Nephron progenitor cell (in vitro differentiated cells): ENCODE results near the gene CDH11.

Source experiments
- DNase-seq: peaks from one replicate; pipeline ENCODE4 v3.0.0; 2021
- H3K27ac Mint-ChIP-seq: 2 replicates; pipeline ENCODE4 v1.8.0; 2021; ENCODE audit warnings: mild to moderate bottlenecking, moderate library complexity, mixed read lengths
- H3K27me3 Mint-ChIP-seq: 2 replicates; pipeline ENCODE4 v1.8.0; 2021; ENCODE audit warnings: mild to moderate bottlenecking, low read depth, mixed read lengths; ENCODE audit not compliant: poor library complexity
- H3K36me3 Mint-ChIP-seq: 2 replicates; pipeline ENCODE4 v1.8.0; 2021; ENCODE audit warnings: low read depth, mixed read lengths
- H3K4me1 Mint-ChIP-seq: 2 replicates; pipeline ENCODE4 v1.8.0; 2021; ENCODE audit warnings: mixed read lengths
- H3K4me3 Mint-ChIP-seq: 2 replicates; pipeline ENCODE4 v1.8.0; 2021; ENCODE audit warnings: mild to moderate bottlenecking, moderate library complexity, mixed read lengths
- H3K9me3 Mint-ChIP-seq: 2 replicates; pipeline ENCODE4 v1.8.0; 2021; ENCODE audit warnings: mild to moderate bottlenecking, moderate library complexity, mixed read lengths
- TF ChIP-seq, protein P1 (sequence below): fragments of 200-600 bp; sonication (generic); IDR thresholded peaks from 2 replicates; pipeline ENCODE4 v1.5.0; 2021; ENCODE audit warnings: antibody characterized with exemption

The CDH11 gene

DNA sequence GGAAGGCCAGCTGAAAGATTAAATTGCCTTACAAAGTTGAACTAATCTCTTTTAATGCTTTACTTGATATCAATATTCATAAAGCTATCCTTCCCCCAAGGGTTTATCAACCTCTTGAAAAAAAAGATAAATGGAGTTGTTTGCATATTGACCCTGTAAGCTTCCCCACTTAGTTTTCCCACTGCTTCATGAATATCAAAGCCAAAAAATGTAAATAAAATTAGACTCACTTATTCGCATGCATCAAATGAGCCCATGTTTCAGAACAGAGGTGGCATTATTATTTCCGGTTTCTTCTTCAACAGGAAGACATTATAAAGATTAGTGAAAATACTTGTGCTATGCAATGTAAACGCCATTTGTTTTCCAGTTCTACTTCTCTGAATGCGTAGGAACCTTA lies 150.7 kb downstream of the CDH11 start:
- H3K4me3 Mint-ChIP-seq, result no peak overlapping the region
- no peaks in the 10 kb centered on the region for H3K27me3 Mint-ChIP-seq
- TF ChIP-seq, protein P1, sequence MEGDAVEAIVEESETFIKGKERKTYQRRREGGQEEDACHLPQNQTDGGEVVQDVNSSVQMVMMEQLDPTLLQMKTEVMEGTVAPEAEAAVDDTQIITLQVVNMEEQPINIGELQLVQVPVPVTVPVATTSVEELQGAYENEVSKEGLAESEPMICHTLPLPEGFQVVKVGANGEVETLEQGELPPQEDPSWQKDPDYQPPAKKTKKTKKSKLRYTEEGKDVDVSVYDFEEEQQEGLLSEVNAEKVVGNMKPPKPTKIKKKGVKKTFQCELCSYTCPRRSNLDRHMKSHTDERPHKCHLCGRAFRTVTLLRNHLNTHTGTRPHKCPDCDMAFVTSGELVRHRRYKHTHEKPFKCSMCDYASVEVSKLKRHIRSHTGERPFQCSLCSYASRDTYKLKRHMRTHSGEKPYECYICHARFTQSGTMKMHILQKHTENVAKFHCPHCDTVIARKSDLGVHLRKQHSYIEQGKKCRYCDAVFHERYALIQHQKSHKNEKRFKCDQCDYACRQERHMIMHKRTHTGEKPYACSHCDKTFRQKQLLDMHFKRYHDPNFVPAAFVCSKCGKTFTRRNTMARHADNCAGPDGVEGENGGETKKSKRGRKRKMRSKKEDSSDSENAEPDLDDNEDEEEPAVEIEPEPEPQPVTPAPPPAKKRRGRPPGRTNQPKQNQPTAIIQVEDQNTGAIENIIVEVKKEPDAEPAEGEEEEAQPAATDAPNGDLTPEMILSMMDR, result no peak
- H3K4me1 Mint-ChIP-seq, result peaks cover 3% of the 10 kb centered on the region
- DNase-seq, result no peak
- peaks cover 77% of the 10 kb centered on the region for H3K36me3 Mint-ChIP-seq
- H3K9me3 Mint-ChIP-seq, result no peaks in the 10 kb centered on the region
- H3K27ac Mint-ChIP-seq, result no peak overlapping the region

DNA sequence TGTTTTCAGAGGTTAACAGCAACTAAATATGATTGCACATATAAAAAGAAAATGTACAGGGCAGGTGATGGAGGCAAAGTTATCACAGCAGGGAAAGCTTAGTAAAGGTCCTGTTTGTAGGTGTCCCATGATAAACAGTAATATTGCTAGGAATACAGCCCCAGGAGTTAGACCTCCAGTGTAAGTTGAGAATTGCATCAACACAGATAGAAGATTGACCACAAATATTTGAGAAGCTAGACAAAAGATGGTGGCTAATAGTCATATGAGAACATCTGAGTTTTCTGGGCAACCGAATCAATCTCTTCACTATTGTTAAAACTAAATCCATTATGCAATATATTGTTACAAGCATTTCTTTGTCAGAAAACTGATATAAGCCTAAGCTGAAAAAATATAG lies 152.6 kb downstream of the CDH11 start:
- Mint-ChIP-seq H3K9me3 (no peaks in the 10 kb centered on the region), H3K27ac (no peak overlapping the region), H3K4me1 (no peaks in the 10 kb centered on the region), H3K36me3 (peaks cover 74% of the 10 kb centered on the region), H3K27me3 (no peaks in the 10 kb centered on the region), H3K4me3 (no peak overlapping the region)
- TF ChIP-seq, protein P1, result no peak
- no peak for DNase-seq

DNA sequence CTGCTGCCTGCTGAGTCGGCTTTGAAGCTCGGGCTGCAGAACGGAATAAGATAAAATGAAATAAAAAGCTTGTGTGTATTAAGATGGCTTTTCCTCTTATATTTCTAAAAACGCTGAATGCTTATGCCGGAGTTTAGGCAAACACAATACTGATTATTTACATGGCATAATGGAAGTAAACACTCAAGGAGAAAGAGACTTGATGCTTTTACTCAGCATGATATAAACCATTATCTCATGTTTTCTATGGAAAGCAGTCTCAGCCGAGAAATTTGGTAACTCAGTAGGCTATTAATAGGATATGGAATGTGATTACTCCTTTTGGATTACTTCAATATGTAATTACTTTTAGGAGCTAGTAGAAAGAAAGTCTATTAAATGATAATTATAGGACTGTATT lies 153.3 kb downstream of the CDH11 start:
- Mint-ChIP-seq H3K36me3 (peaks cover 74% of the 10 kb centered on the region), H3K27ac (no peak overlapping the region), H3K4me1 (no peaks in the 10 kb centered on the region), H3K9me3 (no peaks in the 10 kb centered on the region), H3K27me3 (no peaks in the 10 kb centered on the region), H3K4me3 (no peak overlapping the region)
- TF ChIP-seq, protein P1, result no peak
- no peak for DNase-seq

- Mint-ChIP-seq H3K27ac (no peak overlapping the region), H3K27me3 (no peaks in the 10 kb centered on the region), H3K9me3 (no peaks in the 10 kb centered on the region), H3K36me3 (peaks cover 67% of the 10 kb centered on the region), H3K4me1 (peaks cover 14% of the 10 kb centered on the region), H3K4me3 (no peak overlapping the region)
- DNase-seq, result no peak
- TF ChIP-seq, protein P1, result no peak
Measured at GRCh38 chr16:64964126-64964540, 157.7 kb downstream of the CDH11 start.

GRCh38 chr16:64962786-64963185 lies 159.1 kb downstream of the CDH11 start:
- peaks cover 14% of the 10 kb centered on the region for H3K4me1 Mint-ChIP-seq

DNA sequence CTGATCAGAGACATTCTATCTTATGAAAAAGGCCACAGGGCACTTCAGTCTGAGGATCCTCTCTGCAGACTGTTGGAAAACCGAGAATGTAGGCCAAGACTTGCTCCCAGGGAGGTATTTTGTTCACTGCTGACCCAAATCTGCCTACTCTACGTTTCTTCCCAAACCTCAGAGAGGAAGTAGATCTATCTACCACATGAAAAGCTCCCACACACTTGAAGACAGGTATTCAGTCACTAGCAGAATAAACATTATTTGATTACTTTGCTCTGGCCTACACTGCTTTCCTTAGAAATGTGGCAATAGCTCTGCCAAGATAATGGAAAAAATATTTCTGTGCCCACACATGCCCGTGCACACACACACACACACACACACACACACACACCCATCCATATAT lies 164.6 kb downstream of the CDH11 start:
- no peak for DNase-seq
- H3K9me3 Mint-ChIP-seq, result no peaks in the 10 kb centered on the region
- no peaks in the 10 kb centered on the region for H3K27me3 Mint-ChIP-seq
- H3K4me3 Mint-ChIP-seq, result no peak overlapping the region
- H3K36me3 Mint-ChIP-seq, result peaks cover 75% of the 10 kb centered on the region
- TF ChIP-seq, protein P1, result no peak
- H3K4me1 Mint-ChIP-seq, result peaks cover 9% of the 10 kb centered on the region
- H3K27ac Mint-ChIP-seq, result peak overlapping the region; percentile 70

More at GRCh38 chr16:64962786-64963185, 159.1 kb downstream of the CDH11 start:
- Mint-ChIP-seq H3K27me3 (no peaks in the 10 kb centered on the region), H3K36me3 (peaks cover 70% of the 10 kb centered on the region), H3K27ac (peak overlapping the region; percentile 63), H3K4me3 (no peak overlapping the region), H3K9me3 (no peaks in the 10 kb centered on the region)
- TF ChIP-seq, protein P1, result no peak
- no peak for DNase-seq
